HG03521 (cell line): ENCODE results near the gene SIK3.

Source experiments
- ATAC-seq: cut with Tn5 transposase; IDR thresholded peaks from one replicate; pipeline ENCODE4 v1.9.1; 2021; ENCODE audit warnings: mild to moderate bottlenecking, moderate library complexity; ENCODE audit not compliant: unreplicated experiment

SIK3 gene

GRCh38 chr11:117080370-117080769 is 17.9 kb downstream of the SIK3 start:
- no peak for ATAC-seq

- ATAC-seq: no peak
Observed at GRCh38 chr11:117076941-117077691, 21.1 kb downstream of the SIK3 start.

- ATAC-seq: no peak
Observed at GRCh38 chr11:117075186-117075585, 23.0 kb downstream of the SIK3 start.

- no peak for ATAC-seq
Observed at GRCh38 chr11:117074119-117074518, 24.1 kb downstream of the SIK3 start.

- ATAC-seq: no peak
Observed at GRCh38 chr11:117073539-117073938, 24.7 kb downstream of the SIK3 start.

- no peak for ATAC-seq
Observed at GRCh38 chr11:117072517-117073461, 25.4 kb downstream of the SIK3 start.

GRCh38 chr11:117071344-117071787 is 26.9 kb downstream of the SIK3 start:
- no peak for ATAC-seq

GRCh38 chr11:117070016-117070415 is 28.2 kb downstream of the SIK3 start:
- no peak for ATAC-seq

- ATAC-seq: no peak
Observed at GRCh38 chr11:117068303-117068860, 29.8 kb downstream of the SIK3 start.

- ATAC-seq: no peak
Observed at GRCh38 chr11:117066959-117067358, 31.3 kb downstream of the SIK3 start.

- ATAC-seq: no peak
Observed at GRCh38 chr11:117064275-117064674, 34.0 kb downstream of the SIK3 start.

GRCh38 chr11:117062498-117062897 is 35.7 kb downstream of the SIK3 start:
- no peak for ATAC-seq

GRCh38 chr11:117061256-117061655 is 37.0 kb downstream of the SIK3 start:
- no peak for ATAC-seq

GRCh38 chr11:117059611-117060148 is 38.5 kb downstream of the SIK3 start:
- no peak for ATAC-seq

- no peak for ATAC-seq
Observed at GRCh38 chr11:117058761-117059261, 39.4 kb downstream of the SIK3 start.

GRCh38 chr11:117057727-117058126 is 40.5 kb downstream of the SIK3 start:
- ATAC-seq: no peak

- ATAC-seq: no peak
Observed at GRCh38 chr11:117057317-117057716, 40.9 kb downstream of the SIK3 start.

- no peak for ATAC-seq
Observed at GRCh38 chr11:117055469-117055868, 42.8 kb downstream of the SIK3 start.

- ATAC-seq: no peak
Observed at GRCh38 chr11:117054382-117054781, 43.8 kb downstream of the SIK3 start.

- ATAC-seq: no peak
Observed at GRCh38 chr11:117052196-117053149, 45.8 kb downstream of the SIK3 start.
